HCT116 (cell line): ENCODE data around the gene EMP2. TPM values are rescaled to one million over a fixed set of nuclear protein-coding genes. Genes with fewer than 3 reads are reported as not detected.
"Not testable (repeated sequence)": the region's sequence is repeated elsewhere in the genome, so short reads cannot be mapped to it uniquely, and the experiment has no call there.

Experiments
- ATAC-seq: fragments of 200-7000 bp; cut with Tn5 transposase; 2 replicates; pipeline ENCODE4 v1.9.1; 2020; ENCODE audit warnings: mild to moderate bottlenecking, moderate library complexity
- BruUV-seq: library from RNA; stranded (reverse); fragments of 400-500 nt; replicated peaks from 2 replicates; lab custom pipeline; 2021; lab: Mats Ljungman, UMichigan
- CTCF ChIA-PET: fragments of 300-600 bp; sonication (Branson Sonifier 250); formaldehyde crosslinking; loops from one replicate; lab custom pipeline; 2021; ENCODE audit warnings: antibody characterized with exemption; lab: Charles Lee
- POLR2A ChIA-PET: fragments of 300-600, 350-600 bp; sonication (Branson Sonifier 250); formaldehyde crosslinking; loops from one replicate; lab custom pipeline; 2021; ENCODE audit warnings: antibody characterized with exemption; lab: Charles Lee
- RAD21 ChIA-PET, 2 experiments: fragments of 300-600 bp; sonication (Branson Sonifier 250); formaldehyde crosslinking; loops; one replicate each; lab custom pipeline; 2023; ENCODE audit warnings: low total read pairs in 2 of 2; ENCODE audit not compliant: uncharacterized antibody in 2 of 2, unreplicated experiment in 2 of 2, low non-redundant PET in 1 of 2; lab: Charles Lee
- DNase-seq: peaks from one replicate; pipeline ENCODE4 v3.0.0-alpha.2; 2010; ENCODE audit warnings: low read depth, low spot score
- H2AFZ ChIP-seq: fragments of 200-600 bp; shearing (Covaris generic), sonication (generic); 2 replicates; pipeline ENCODE4 v1.6.1; 2017; ENCODE audit warnings: low read depth, mixed run types, mixed read lengths, antibody characterized with exemption, low read length; ENCODE audit not compliant: poor library complexity, severe bottlenecking
- H3K27ac ChIP-seq: 2 replicates; pipeline ENCODE4 v1.5.1; 2012; ENCODE audit warnings: low read depth, low read length
- H3K27me3 ChIP-seq: fragments of 200-600 bp; sonication (generic); 2 replicates; pipeline ENCODE4 v1.6.1; 2016; ENCODE audit warnings: mixed run types, low read length, mixed read lengths; ENCODE audit not compliant: insufficient read depth
- H3K36me3 ChIP-seq, 2 experiments: fragments of 200-500 bp in 1 of 2; fragments of 200-600 bp in 1 of 2; sonication (Bioruptor generic) in 1 of 2; sonication (generic) in 1 of 2; 2 replicates each; pipeline versions ENCODE4 v1.5.1 to v1.6.1; 2014 to 2016; ENCODE audit warnings: low read length in 2 of 2, inconsistent platforms in 1 of 2, mixed read lengths in 1 of 2, mixed run types in 1 of 2; ENCODE audit not compliant: insufficient read depth in 2 of 2, control insufficient read depth in 1 of 2
- H3K4me1 ChIP-seq, 2 experiments: fragments of 200-600 bp in 1 of 2; sonication (generic) in 1 of 2; 2 replicates each; pipeline versions ENCODE4 v1.5.1 to v1.6.1; 2012 to 2017; ENCODE audit warnings: low read length in 2 of 2, inconsistent platforms in 1 of 2, mild to moderate bottlenecking in 1 of 2, mixed read lengths in 1 of 2, mixed run types in 1 of 2, moderate library complexity in 1 of 2; ENCODE audit not compliant: insufficient read depth in 2 of 2, control insufficient read depth in 1 of 2
- H3K4me2 ChIP-seq: fragments of 200-600 bp; sonication (generic); 2 replicates; pipeline ENCODE4 v1.6.1; 2017; ENCODE audit warnings: mixed run types, low read length, mixed read lengths
- H3K4me3 ChIP-seq, 2 experiments: fragments of 200-600 bp in 1 of 2; sonication (generic) in 1 of 2; replicated peaks in 1 of 2; 2 replicates each; pipeline ENCODE4 v1.5.1; 2011 to 2016; ENCODE audit warnings: low read length in 2 of 2, control low read depth in 1 of 2, low read depth in 1 of 2, mild to moderate bottlenecking in 1 of 2, mixed read lengths in 1 of 2, mixed run types in 1 of 2
- H3K79me2 ChIP-seq: fragments of 200-600 bp; sonication (generic); 2 replicates; pipeline ENCODE4 v1.6.1; 2017; ENCODE audit warnings: mild to moderate bottlenecking, mixed run types, low read length, moderate library complexity, mixed read lengths; ENCODE audit not compliant: insufficient read depth
- H3K9ac ChIP-seq: fragments of 200-600 bp; sonication (generic); 2 replicates; pipeline ENCODE4 v1.6.1; 2016; ENCODE audit warnings: low read length, mixed read lengths
- H3K9me2 ChIP-seq: fragments of 200-600 bp; sonication (generic), shearing (Covaris generic); 2 replicates; pipeline ENCODE4 v1.6.1; 2017; ENCODE audit warnings: mixed run types, mild to moderate bottlenecking, moderate library complexity; ENCODE audit not compliant: insufficient read depth
- H3K9me3 ChIP-seq, 2 experiments: fragments of 200-500 bp in 1 of 2; fragments of 200-600 bp in 1 of 2; sonication (Bioruptor generic) in 1 of 2; sonication (generic) in 1 of 2; 2 replicates each; pipeline ENCODE4 v1.6.1; 2014 to 2017; ENCODE audit warnings: low read length in 2 of 2, mixed read lengths in 2 of 2, inconsistent platforms in 1 of 2, low read depth in 1 of 2, mild to moderate bottlenecking in 1 of 2, mixed run types in 1 of 2, moderate library complexity in 1 of 2; ENCODE audit not compliant: control insufficient read depth in 1 of 2, insufficient read depth in 1 of 2
- H4K20me1 ChIP-seq: fragments of 200-600 bp; sonication (generic), shearing (Covaris generic); 2 replicates; pipeline ENCODE4 v1.6.1; 2017; ENCODE audit warnings: mixed run types, mild to moderate bottlenecking, moderate library complexity; ENCODE audit not compliant: insufficient read depth
- ATF3 ChIP-seq: IDR thresholded peaks from 2 replicates; pipeline ENCODE4 v1.6.1; 2012
- CTCF ChIP-seq, 3 experiments: fragments of 200-600 bp in 1 of 3; sonication (generic) in 1 of 3; IDR thresholded peaks in 2 of 3; conservative IDR thresholded peaks in 1 of 3; 2 replicates each; pipeline ENCODE4 v1.5.1; 2012 to 2017; ENCODE audit warnings: low read depth in 2 of 3, low read length in 2 of 3, antibody characterized with exemption in 1 of 3, borderline replicate concordance in 1 of 3, control low read depth in 1 of 3, mild to moderate bottlenecking in 1 of 3, mixed read lengths in 1 of 3, mixed run types in 1 of 3, moderate library complexity in 1 of 3; ENCODE audit not compliant: insufficient read depth in 1 of 3
- RAD21 ChIP-seq: IDR thresholded peaks from 2 replicates; pipeline ENCODE4 v1.6.1; 2012; ENCODE audit warnings: low read depth, mild to moderate bottlenecking
- ZBTB33 ChIP-seq: IDR thresholded peaks from 2 replicates; pipeline ENCODE4 v1.6.1; 2011; ENCODE audit warnings: mild to moderate bottlenecking, low read length, moderate library complexity; ENCODE audit not compliant: insufficient replicate concordance; ENCODE audit errors: extremely low read depth
- ZFX ChIP-seq: fragments of 450-650 bp; IDR thresholded peaks from 2 replicates; pipeline ENCODE4 v1.6.1; 2017
- intact Hi-C: fragments of 100-400 bp; cut with micrococcal nuclease; formaldehyde crosslinking; loops from 2 replicates; pipeline ENCODE4 v1.10.0; 2022
- total RNA-seq: library from RNA; stranded (reverse); gene quantifications from one replicate; pipeline ENCODE4 v1.2.1, GENCODE V29; 2021; ENCODE audit not compliant: unreplicated experiment

Gene EMP2
- total RNA-seq, 1 experiment from 2014 or later: 32.6 TPM

- no peak for TF ChIP-seq ATF3
Measured at GRCh38 chr16:10510279-10510678, 70.1 kb downstream of the EMP2 start (continued).

GRCh38 chr16:10509534-10510025, 70.8 kb downstream of the EMP2 start:
- ChIA-PET CTCF (interaction anchor here (0.6 to 2.2 kb wide), 9 partner anchors 13 to 253 kb away, joined by 3 to 35 read pairs (median 6); no protein-coding TSS in a partner anchor), POLR2A (no interaction called here), RAD21 (interaction anchor here (0.6 to 1.4 kb wide), 8 partner anchors 174 to 269 kb away, joined by 3 to 9 read pairs (median 4); no protein-coding TSS in a partner anchor)
- Histone ChIP-seq H3K27me3 (no peaks in the 10 kb centered on the region), H3K9me2 (no peaks in the 10 kb centered on the region), H3K4me2 (no peak overlapping the region), H3K9me3 (no peaks in the 10 kb centered on the region), H3K4me1 (no peaks in the 10 kb centered on the region), H3K36me3 (no peaks in the 10 kb centered on the region), H3K27ac (no peak overlapping the region), H4K20me1 (no peaks in the 10 kb centered on the region), H2AFZ (no peak overlapping the region), H3K9ac (no peak overlapping the region), H3K4me3 (no peak overlapping the region), H3K79me2 (no peaks in the 10 kb centered on the region)
- intact Hi-C loops: loop anchor here (1.0 to 10.0 kb wide), 6 partner anchors 141 to 1942 kb away; no protein-coding TSS in a partner anchor
- ATAC-seq: peak; percentile 99
- BruUV-seq: no TSS peak
- peak; percentile 71 for DNase-seq
- peak; percentile 95 for TF ChIP-seq RAD21
- peak; percentile 7 for TF ChIP-seq ZBTB33
- peak; percentile 75 to 88 (median 78) for TF ChIP-seq CTCF (IDR thresholded peaks at IDR 0.05 in 2 of 3, conservative IDR thresholded peaks at IDR 0.05 in 1 of 3; ENCODE audit: borderline replicate concordance in 1 of 3, insufficient read depth in 1 of 3, low read depth in 2 of 3, low read length in 2 of 3)
- no peak for TF ChIP-seq ZFX

- DNase-seq, H3K36me3 ChIP-seq, H3K9me2 ChIP-seq, RAD21 ChIA-PET, BruUV-seq, H2AFZ ChIP-seq, ATAC-seq, H3K9me3 ChIP-seq, H3K27me3 ChIP-seq, H3K79me2 ChIP-seq, H3K9ac ChIP-seq, H3K27ac ChIP-seq, CTCF ChIA-PET, POLR2A ChIA-PET, H4K20me1 ChIP-seq, H3K4me3 ChIP-seq, H3K4me2 ChIP-seq: not testable (repeated sequence)
- intact Hi-C loops: loop anchor here (5.0 to 10.0 kb wide), 2 partner anchors 1340 to 1938 kb away; no protein-coding TSS in a partner anchor
- H3K4me1 ChIP-seq: peaks cover 5 to 11% of the 10 kb centered on the region in 2 experiments; a peak in 3 of 4 replicates
Measured at GRCh38 chr16:10505286-10505685, 75.1 kb downstream of the EMP2 start.
